K562 (cell line): ENCODE data around the gene KRT77. TPM values are rescaled to one million over a fixed set of nuclear protein-coding genes. Genes with fewer than 3 reads are reported as not detected.

Experiments
- ATAC-seq: fragments of 200-7000 bp; cut with Tn5 transposase; 3 replicates; pipeline ENCODE4 v1.9.1; 2020; ENCODE audit warnings: moderate library complexity
- Bru-seq: library from RNA; stranded (reverse); fragments of 400-500 nt; gene quantifications from one replicate; lab custom pipeline; 2021; lab: Mats Ljungman, UMichigan
- BruChase-seq, 2 experiments: library from RNA; stranded (reverse); fragments of 400-500 nt; gene quantifications; one replicate each; lab custom pipeline; 2021; lab: Mats Ljungman, UMichigan
- BruUV-seq: library from RNA; stranded (reverse); fragments of 400-500 nt; replicated peaks from 2 replicates; lab custom pipeline; 2021; lab: Mats Ljungman, UMichigan
- CTCF ChIA-PET: fragments of 300-600 bp; formaldehyde crosslinking; extraction: SDS; loops from one replicate; lab custom pipeline; 2021; ENCODE audit warnings: low intra/inter-chr PET ratio; lab: Yijun Ruan, JAX
- POLR2A ChIA-PET: fragments of 300-600, 350-650 bp; sonication (Branson Sonifier 250); formaldehyde crosslinking; extraction: SDS; loops from one replicate; lab custom pipeline; 2021; ENCODE audit warnings: antibody characterized with exemption, inconsistent platforms; lab: Yijun Ruan, JAX
- DNase-seq, 4 experiments: peaks; one replicate each; pipeline versions ENCODE4 v3.0.0 to v3.0.0-alpha.2; 2011 to 2018; ENCODE audit warnings: low spot score in 3 of 4, mixed read lengths in 3 of 4; ENCODE audit errors: extremely low read depth in 1 of 4
- FAIRE-seq: peaks from 2 replicates; lab custom pipeline; 2011; peaks lifted over from hg19 to GRCh38; lab: Jason Lieb, UNC
- H2AFZ ChIP-seq: 2 replicates; pipeline ENCODE4 v1.6.0; 2011; ENCODE audit warnings: low read depth, low read length, control low read depth, inconsistent platforms
- H3K27ac ChIP-seq: fragments of 200-600 bp; 3 replicates; pipeline ENCODE4 v1.8.0; 2011; ENCODE audit warnings: low read depth, mild to moderate bottlenecking, control low read depth, inconsistent platforms, low read length, moderate library complexity, mixed read lengths; ENCODE audit errors: extremely low read depth
- H3K27me3 ChIP-seq, 2 experiments: fragments of 300-600 bp in 1 of 2; 2 replicates in 1 of 2; 3 replicates in 1 of 2; pipeline versions ENCODE4 v1.6.0 to v1.8.0; 2011; ENCODE audit warnings: inconsistent platforms in 2 of 2, low read length in 2 of 2, mild to moderate bottlenecking in 1 of 2, mixed read lengths in 1 of 2, moderate library complexity in 1 of 2; ENCODE audit not compliant: control insufficient read depth in 2 of 2, insufficient read depth in 2 of 2
- H3K36me3 ChIP-seq: fragments of 300-600 bp; 3 replicates; pipeline ENCODE4 v1.8.0; 2011; ENCODE audit warnings: mild to moderate bottlenecking, low read length, inconsistent platforms; ENCODE audit not compliant: control insufficient read depth, insufficient read depth
- H3K4me1 ChIP-seq, 2 experiments: fragments of 200-600 bp in 1 of 2; replicated peaks in 1 of 2; 2 replicates in 1 of 2; 3 replicates in 1 of 2; pipeline versions ENCODE4 v1.5.1 to v1.8.0; 2011; ENCODE audit warnings: inconsistent platforms in 2 of 2, low read length in 2 of 2, mild to moderate bottlenecking in 1 of 2, mixed read lengths in 1 of 2, moderate library complexity in 1 of 2; ENCODE audit not compliant: control insufficient read depth in 2 of 2, insufficient read depth in 2 of 2
- H3K4me2 ChIP-seq: 2 replicates; pipeline ENCODE4 v1.6.1; 2011; ENCODE audit warnings: low read length, control low read depth, inconsistent platforms, mixed read lengths; ENCODE audit not compliant: insufficient read depth
- H3K4me3 ChIP-seq: fragments of 200-600 bp; sonication (generic), shearing (Covaris generic); 2 replicates; pipeline ENCODE4 v1.5.1; 2016; ENCODE audit warnings: control low read depth, inconsistent platforms
- H3K79me2 ChIP-seq: fragments of 200-600 bp; 3 replicates; pipeline ENCODE4 v1.8.0; 2011; ENCODE audit warnings: low read length, inconsistent platforms; ENCODE audit not compliant: control insufficient read depth, insufficient read depth
- H3K9ac ChIP-seq, 2 experiments: 2 replicates each; pipeline versions ENCODE4 v1.6.0 to v1.6.1; 2011; ENCODE audit warnings: low read depth in 2 of 2, low read length in 2 of 2, control low read depth in 1 of 2, inconsistent platforms in 1 of 2, mild to moderate bottlenecking in 1 of 2, mixed read lengths in 1 of 2; ENCODE audit not compliant: insufficient read depth in 1 of 2
- H3K9me1 ChIP-seq: one replicate; pipeline ENCODE4 v1.6.0; 2011; ENCODE audit warnings: inconsistent platforms, mild to moderate bottlenecking, low read length, moderate library complexity; ENCODE audit not compliant: control insufficient read depth, insufficient read depth
- H3K9me3 ChIP-seq: replicated peaks from 2 replicates; pipeline ENCODE4 v1.5.1; 2011; ENCODE audit warnings: low read depth, low read length, inconsistent platforms; ENCODE audit not compliant: control insufficient read depth, insufficient read depth
- H4K20me1 ChIP-seq: replicated peaks from 2 replicates; pipeline ENCODE4 v1.6.1; 2011; ENCODE audit warnings: low read length, inconsistent platforms, mixed read lengths; ENCODE audit not compliant: control insufficient read depth, insufficient read depth
- BCOR ChIP-seq: fragments of 450-650 bp; IDR thresholded peaks from 2 replicates; pipeline ENCODE4 v1.6.1; 2016
- CBX3 ChIP-seq, 2 experiments: IDR thresholded peaks; 1 replicate in 1 of 2; 2 replicates in 1 of 2; pipeline ENCODE4 v1.6.1; 2012; ENCODE audit warnings: inconsistent platforms in 2 of 2, low read length in 2 of 2, borderline replicate concordance in 1 of 2, control low read depth in 1 of 2
- JUN ChIP-seq, 2 experiments: sonication (generic) in 1 of 2; formaldehyde crosslinking in 1 of 2; IDR thresholded peaks; 2 replicates each; pipeline versions ENCODE4 v1.6.1 to v1.8.0; 2012 to 2022; ENCODE audit warnings: borderline replicate concordance in 2 of 2, mild to moderate bottlenecking in 2 of 2, improper control_type of control experiment in 1 of 2, low read depth in 1 of 2, low read length in 1 of 2, missing genetic modification reagents in 1 of 2
- KLF13 ChIP-seq: fragments of 450-650 bp; IDR thresholded peaks from 2 replicates; pipeline ENCODE4 v1.6.1; 2016; ENCODE audit warnings: missing genetic modification characterization, low read depth, mild to moderate bottlenecking, missing compliant biosample characterization, moderate library complexity, borderline replicate concordance
- WGBS: fragments of 100-300 bp; shearing (Covaris generic); methylation state at CpG from one replicate; pipeline ENCODE4 v1.1.6; 2016; ENCODE audit warnings: low coverage, mixed read lengths; ENCODE audit not compliant: insufficient coverage; ENCODE audit errors: missing lambda C conversion rate; 5-methylcytosine and 5-hydroxymethylcytosine counted together
- in situ Hi-C: fragments of 300-500 bp; cut with MboI; formaldehyde crosslinking; loops from 4 replicates; pipeline ENCODE4 v1.15.0; 2018; ENCODE audit warnings: inconsistent platforms, mixed read lengths
- intact Hi-C: fragments of 100-400 bp; cut with micrococcal nuclease; formaldehyde crosslinking; loops from 2 replicates; pipeline ENCODE4 v1.14.2; 2022
- long read RNA-seq, 3 experiments: library from polyadenylated mRNA in 2 of 3; library from RNA in 1 of 3; unstranded in 2 of 3; stranded (forward) in 1 of 3; transcript quantifications; one replicate each; pipeline ENCODE4 v2.0.0, GENCODE V29; 2019 to 2022
- polyA minus RNA-seq, 3 experiments: library from RNA; depleted of rRNA, polyadenylated mRNA; stranded (reverse); fragments of >200 nt; gene quantifications; 2 replicates each; pipeline ENCODE4 v1.2.3, GENCODE V29; 2011
- polyA plus RNA-seq, 8 experiments: library from polyadenylated mRNA; depleted of rRNA in 4 of 8; stranded (reverse) in 5 of 8; unstranded in 3 of 8; fragments of >200 nt; fragmentation: Nextera tagmentation in 2 of 8; fragmentation: Illumina TruSeq in 1 of 8; extraction: Ambion mirVana in 2 of 8; extraction: Trizol in 1 of 8; gene quantifications; 2 replicates each; pipeline versions ENCODE4 v1.2.1 to v1.2.3, GENCODE V29; 2011 to 2014; ENCODE audit warnings: inconsistent platforms in 1 of 8, missing spikeins in 1 of 8
- total RNA-seq, 7 experiments: library from RNA; depleted of rRNA in 6 of 7; stranded (reverse); fragments of >200 nt in 6 of 7; fragmentation: Illumina TruSeq in 2 of 7; extraction: Trizol in 2 of 7; gene quantifications; 2 replicates each; pipeline versions ENCODE4 v1.2.1 to v1.2.3, GENCODE V29; 2011 to 2021; ENCODE audit warnings: low replicate concordance in 1 of 7
- TF ChIP-seq, protein P1 (sequence below): fragments of 450-650 bp; formaldehyde crosslinking; IDR thresholded peaks from 2 replicates; pipeline ENCODE4 v1.4.0; 2022; ENCODE audit warnings: mild to moderate bottlenecking, moderate library complexity
- TF ChIP-seq, protein P2 (sequence below): sonication (generic); formaldehyde crosslinking; IDR thresholded peaks from 2 replicates; pipeline ENCODE4 v1.8.0; 2023; ENCODE audit warnings: missing genetic modification reagents, mild to moderate bottlenecking, borderline replicate concordance
- TF ChIP-seq, protein P3 (sequence below): sonication (generic); formaldehyde crosslinking; IDR thresholded peaks from 2 replicates; pipeline ENCODE4 v1.8.1; 2022; ENCODE audit warnings: missing genetic modification reagents

Gene KRT77
- total RNA-seq (2011; cell fraction: chromatin; rRNA removed; ENCODE audit: low replicate concordance): not detected in 2 replicates
- total RNA-seq (2011; cell fraction: nucleolus; rRNA removed): not detected in 2 replicates
- not detected in 2 replicates for total RNA-seq (2011; cell fraction: nucleoplasm; rRNA removed)
- total RNA-seq (2014; rRNA removed) (not detected in 2 replicates), total RNA-seq (2014; rRNA removed; fragmentation: Illumina TruSeq; extraction: Trizol) (not detected in 2 replicates), total RNA-seq (2015; rRNA removed; fragmentation: Illumina TruSeq; extraction: Trizol) (not detected in 2 replicates), total RNA-seq (2021) (not detected in 2 replicates), polyA plus RNA-seq (2011; rRNA removed) (not detected in 2 replicates), polyA plus RNA-seq (2014; fragmentation: Illumina TruSeq; extraction: Trizol) (not detected in 2 replicates), polyA plus RNA-seq (2014; fragmentation: Nextera tagmentation; extraction: Ambion mirVana) (not detected), polyA plus RNA-seq (2014; rRNA removed) (not detected in 2 replicates), polyA minus RNA-seq (2011; rRNA and poly(A)+ RNA removed) (not detected in 2 replicates), Bru-seq, nascent RNA (not detected), BruChase-seq, experiment 1, labeled RNA remaining after a 2-hour chase (not detected), BruChase-seq, experiment 2, labeled RNA remaining after a 6-hour chase (not detected)
- polyA plus RNA-seq (2011; cell fraction: cytosol; rRNA removed): not detected in 2 replicates
- not detected in 2 replicates for polyA plus RNA-seq (2011; cell fraction: nucleus; rRNA removed)
- polyA plus RNA-seq (2012): 0.03 and 0.07 TPM in 2 replicates
- not detected in 2 replicates for polyA minus RNA-seq (2011; cell fraction: cytosol; rRNA and poly(A)+ RNA removed)
- polyA minus RNA-seq (2011; cell fraction: nucleus; rRNA and poly(A)+ RNA removed): not detected in 2 replicates
- long read RNA-seq, experiment 1: 0 reads
- long read RNA-seq, experiment 2, partial matches to known transcripts: 1 of 1 reads
- long read RNA-seq, experiment 2, other reads (novel, unspliced or antisense): 0 of 1 reads
- long read RNA-seq, experiment 3: 0 reads

DNA sequence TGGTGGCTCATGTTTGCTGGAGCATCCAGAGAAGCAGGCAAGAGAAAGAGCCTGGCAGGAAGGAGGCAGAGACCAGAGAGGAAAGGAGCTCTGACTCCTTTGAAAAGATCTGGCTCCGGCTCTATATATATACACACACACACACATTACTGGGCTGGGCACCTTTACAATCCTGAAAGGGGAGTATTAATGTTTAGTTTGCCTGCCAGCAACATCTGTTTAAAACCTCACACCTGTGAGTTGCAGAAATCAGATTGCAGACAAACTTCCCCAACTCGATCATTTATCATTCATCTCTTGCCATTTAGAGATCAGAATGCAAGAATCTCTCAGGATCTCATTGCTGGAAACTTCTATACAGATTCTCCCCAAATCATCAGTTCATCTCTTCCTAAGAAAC, at the start of gene KRT77:
Gene KRT77, minus strand, starts transcription at position 101 of the 400 bp plus-strand sequence. Its CDS starts 90 bp downstream, at position 11.
- H3K79me2 ChIP-seq: no peaks in the 10 kb centered on the region
- TF ChIP-seq JUN (IDR thresholded peaks at IDR 0.05; ENCODE audit: borderline replicate concordance, low read depth, low read length) (no peak), JUN (CRISPR knock-in tag; IDR thresholded peaks at IDR 0.05; ENCODE audit: borderline replicate concordance) (no peak), KLF13 (tag) (no peak), CBX3 (IDR thresholded peaks at IDR 0.05; ENCODE audit: borderline replicate concordance in 1 of 2, low read length in 2 of 2) (no peak), BCOR (no peak)
- TF ChIP-seq, protein P1, sequence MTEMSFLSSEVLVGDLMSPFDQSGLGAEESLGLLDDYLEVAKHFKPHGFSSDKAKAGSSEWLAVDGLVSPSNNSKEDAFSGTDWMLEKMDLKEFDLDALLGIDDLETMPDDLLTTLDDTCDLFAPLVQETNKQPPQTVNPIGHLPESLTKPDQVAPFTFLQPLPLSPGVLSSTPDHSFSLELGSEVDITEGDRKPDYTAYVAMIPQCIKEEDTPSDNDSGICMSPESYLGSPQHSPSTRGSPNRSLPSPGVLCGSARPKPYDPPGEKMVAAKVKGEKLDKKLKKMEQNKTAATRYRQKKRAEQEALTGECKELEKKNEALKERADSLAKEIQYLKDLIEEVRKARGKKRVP (CRISPR knock-in tag): no peak
- TF ChIP-seq, protein P2, sequence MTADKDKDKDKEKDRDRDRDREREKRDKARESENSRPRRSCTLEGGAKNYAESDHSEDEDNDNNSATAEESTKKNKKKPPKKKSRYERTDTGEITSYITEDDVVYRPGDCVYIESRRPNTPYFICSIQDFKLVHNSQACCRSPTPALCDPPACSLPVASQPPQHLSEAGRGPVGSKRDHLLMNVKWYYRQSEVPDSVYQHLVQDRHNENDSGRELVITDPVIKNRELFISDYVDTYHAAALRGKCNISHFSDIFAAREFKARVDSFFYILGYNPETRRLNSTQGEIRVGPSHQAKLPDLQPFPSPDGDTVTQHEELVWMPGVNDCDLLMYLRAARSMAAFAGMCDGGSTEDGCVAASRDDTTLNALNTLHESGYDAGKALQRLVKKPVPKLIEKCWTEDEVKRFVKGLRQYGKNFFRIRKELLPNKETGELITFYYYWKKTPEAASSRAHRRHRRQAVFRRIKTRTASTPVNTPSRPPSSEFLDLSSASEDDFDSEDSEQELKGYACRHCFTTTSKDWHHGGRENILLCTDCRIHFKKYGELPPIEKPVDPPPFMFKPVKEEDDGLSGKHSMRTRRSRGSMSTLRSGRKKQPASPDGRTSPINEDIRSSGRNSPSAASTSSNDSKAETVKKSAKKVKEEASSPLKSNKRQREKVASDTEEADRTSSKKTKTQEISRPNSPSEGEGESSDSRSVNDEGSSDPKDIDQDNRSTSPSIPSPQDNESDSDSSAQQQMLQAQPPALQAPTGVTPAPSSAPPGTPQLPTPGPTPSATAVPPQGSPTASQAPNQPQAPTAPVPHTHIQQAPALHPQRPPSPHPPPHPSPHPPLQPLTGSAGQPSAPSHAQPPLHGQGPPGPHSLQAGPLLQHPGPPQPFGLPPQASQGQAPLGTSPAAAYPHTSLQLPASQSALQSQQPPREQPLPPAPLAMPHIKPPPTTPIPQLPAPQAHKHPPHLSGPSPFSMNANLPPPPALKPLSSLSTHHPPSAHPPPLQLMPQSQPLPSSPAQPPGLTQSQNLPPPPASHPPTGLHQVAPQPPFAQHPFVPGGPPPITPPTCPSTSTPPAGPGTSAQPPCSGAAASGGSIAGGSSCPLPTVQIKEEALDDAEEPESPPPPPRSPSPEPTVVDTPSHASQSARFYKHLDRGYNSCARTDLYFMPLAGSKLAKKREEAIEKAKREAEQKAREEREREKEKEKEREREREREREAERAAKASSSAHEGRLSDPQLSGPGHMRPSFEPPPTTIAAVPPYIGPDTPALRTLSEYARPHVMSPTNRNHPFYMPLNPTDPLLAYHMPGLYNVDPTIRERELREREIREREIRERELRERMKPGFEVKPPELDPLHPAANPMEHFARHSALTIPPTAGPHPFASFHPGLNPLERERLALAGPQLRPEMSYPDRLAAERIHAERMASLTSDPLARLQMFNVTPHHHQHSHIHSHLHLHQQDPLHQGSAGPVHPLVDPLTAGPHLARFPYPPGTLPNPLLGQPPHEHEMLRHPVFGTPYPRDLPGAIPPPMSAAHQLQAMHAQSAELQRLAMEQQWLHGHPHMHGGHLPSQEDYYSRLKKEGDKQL (CRISPR knock-in tag): no peak
- TF ChIP-seq, protein P3, sequence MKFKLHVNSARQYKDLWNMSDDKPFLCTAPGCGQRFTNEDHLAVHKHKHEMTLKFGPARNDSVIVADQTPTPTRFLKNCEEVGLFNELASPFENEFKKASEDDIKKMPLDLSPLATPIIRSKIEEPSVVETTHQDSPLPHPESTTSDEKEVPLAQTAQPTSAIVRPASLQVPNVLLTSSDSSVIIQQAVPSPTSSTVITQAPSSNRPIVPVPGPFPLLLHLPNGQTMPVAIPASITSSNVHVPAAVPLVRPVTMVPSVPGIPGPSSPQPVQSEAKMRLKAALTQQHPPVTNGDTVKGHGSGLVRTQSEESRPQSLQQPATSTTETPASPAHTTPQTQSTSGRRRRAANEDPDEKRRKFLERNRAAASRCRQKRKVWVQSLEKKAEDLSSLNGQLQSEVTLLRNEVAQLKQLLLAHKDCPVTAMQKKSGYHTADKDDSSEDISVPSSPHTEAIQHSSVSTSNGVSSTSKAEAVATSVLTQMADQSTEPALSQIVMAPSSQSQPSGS (CRISPR knock-in tag): no peak
- TF ChIP-seq, all 486 proteins: peak for 0
- FAIRE-seq (no peak), ATAC-seq (no peak), DNase-seq (no peak)
- Histone ChIP-seq H3K9ac (no peak within 1 kb of the TSS), H3K4me1 (peaks cover 11 to 12% of the 10 kb centered on the region in 2 experiments; a peak in 3 of 5 replicates), H4K20me1 (0 out of 2 replicates have a peak, but pooled peaks cover 5% of the 10 kb centered on the region), H3K27ac (no peak within 1 kb of the TSS), H3K4me2 (no peak within 1 kb of the TSS), H3K9me3 (no peaks in the 10 kb centered on the region), H3K9me1 (no peaks in the 10 kb centered on the region), H2AFZ (no peak within 1 kb of the TSS), H3K4me3 (no peak within 1 kb of the TSS), H3K36me3 (no peaks in the 10 kb centered on the region), H3K27me3 (peaks cover 4 to 45% of the 10 kb centered on the region in 2 experiments; a peak in 4 of 5 replicates)
- CTCF ChIA-PET: no interaction called here
- intact Hi-C loops (no loop called here), in situ Hi-C loops (no loop called here)
- POLR2A ChIA-PET: interaction anchor here (0.7 kb wide), 1 partner anchor 29 kb away, joined by 3 read pairs; no protein-coding TSS in a partner anchor
- no TSS peak for BruUV-seq
- WGBS: 0% methylated on average over 2 of the region's 2 CpGs
